Transverse colon (tissue), 4 donors: ENCODE measurements around the gene KRTAP16-1. TPM values are rescaled to one million over a fixed set of nuclear protein-coding genes. Genes with fewer than 3 reads are reported as not detected.
"Not testable (repeated sequence)": the region's sequence is repeated elsewhere in the genome, so short reads cannot be mapped to it uniquely, and the experiment has no call there.

Source experiments
- DNase-seq: peaks from one replicate; pipeline ENCODE4 v3.0.0-alpha.2; 2019
- H3K27ac ChIP-seq, 4 donors: fragments of 200-600 bp; sonication (generic); 2 replicates each; pipeline ENCODE4 v1.5.1; 2016 to 2018; ENCODE audit warnings: inconsistent platforms in 4 of 4
- H3K27me3 ChIP-seq: fragments of 200-600 bp; sonication (generic); 2 replicates; pipeline ENCODE4 v1.5.1; 2017; ENCODE audit warnings: inconsistent platforms
- H3K36me3 ChIP-seq, 4 donors: fragments of 200-600 bp; sonication (generic); 2 replicates each; pipeline ENCODE4 v1.5.1; 2017 to 2019; ENCODE audit warnings: inconsistent platforms in 4 of 4
- H3K4me1 ChIP-seq, 4 donors: fragments of 200-600 bp; sonication (generic); 2 replicates each; pipeline ENCODE4 v1.5.1; 2017 to 2020; ENCODE audit warnings: inconsistent platforms in 4 of 4
- H3K4me3 ChIP-seq, 4 donors: fragments of 200-600 bp; sonication (generic); 1 replicate in 1 of 4; 2 replicates in 3 of 4; pipeline versions ENCODE4 v1.5.1 to v1.6.1; 2017 to 2019; ENCODE audit warnings: inconsistent platforms in 4 of 4
- H3K9me3 ChIP-seq, 2 donors: fragments of 200-600 bp; sonication (generic); 2 replicates each; pipeline ENCODE4 v1.5.1; 2017 to 2019; ENCODE audit warnings: inconsistent platforms in 2 of 2
- EP300 ChIP-seq: sonication (generic); formaldehyde crosslinking; IDR thresholded peaks from one replicate; pipeline ENCODE4 v1.6.1; 2017; ENCODE audit warnings: antibody characterized with exemption, low read depth
- POLR2A ChIP-seq: fragments of 450-650 bp; IDR thresholded peaks from one replicate; pipeline ENCODE4 v1.6.1; 2016; ENCODE audit warnings: antibody characterized with exemption, mild to moderate bottlenecking, moderate library complexity
- POLR2AphosphoS5 ChIP-seq, 3 donors: sonication (generic); formaldehyde crosslinking; IDR thresholded peaks; one replicate each; pipeline ENCODE4 v1.6.1; 2016; ENCODE audit warnings: antibody characterized with exemption in 3 of 3
- WGBS, 2 donors: methylation state at CpG; one replicate each; pipeline ENCODE4 v1.1.5; 2018; ENCODE audit warnings: low coverage in 1 of 2; 5-methylcytosine and 5-hydroxymethylcytosine counted together
- in situ Hi-C, 4 donors: fragments of 200-750 bp; cut with MboI; loops; one replicate each; pipeline versions ENCODE4 v1.15.0 to v1.15.1; 2017; ENCODE audit warnings: low sequenced_read_pairs in 3 of 4, low pct_ligation_motif_present in 1 of 4, low pct_unique_long_range_greater_than_20kb in 1 of 4
- intact Hi-C: fragments of 100-400 bp; cut with DNase I; formaldehyde crosslinking; loops from one replicate; pipeline ENCODE4 v1.15.1; 2023; ENCODE audit warnings: low total_unique reads
- total RNA-seq, 4 donors: library from RNA; depleted of rRNA; stranded (reverse); fragments of >200 nt; gene quantifications; one replicate each; pipeline ENCODE4 v1.1.0, GENCODE V29; 2016
- TF ChIP-seq, protein P1 (sequence below), 5 experiments: fragments of 200-600 bp in 3 of 5; fragments of 450-650 bp in 2 of 5; sonication (generic) in 3 of 5; IDR thresholded peaks; 1 replicate in 2 of 5; 2 replicates in 3 of 5; pipeline ENCODE4 v1.5.1; 2016 to 2017; ENCODE audit warnings: antibody characterized with exemption in 5 of 5, inconsistent platforms in 3 of 5, mild to moderate bottlenecking in 2 of 5, moderate library complexity in 1 of 5

KRTAP16-1 gene
- total RNA-seq, 4 donors from 2014 or later = not detected

DNA sequence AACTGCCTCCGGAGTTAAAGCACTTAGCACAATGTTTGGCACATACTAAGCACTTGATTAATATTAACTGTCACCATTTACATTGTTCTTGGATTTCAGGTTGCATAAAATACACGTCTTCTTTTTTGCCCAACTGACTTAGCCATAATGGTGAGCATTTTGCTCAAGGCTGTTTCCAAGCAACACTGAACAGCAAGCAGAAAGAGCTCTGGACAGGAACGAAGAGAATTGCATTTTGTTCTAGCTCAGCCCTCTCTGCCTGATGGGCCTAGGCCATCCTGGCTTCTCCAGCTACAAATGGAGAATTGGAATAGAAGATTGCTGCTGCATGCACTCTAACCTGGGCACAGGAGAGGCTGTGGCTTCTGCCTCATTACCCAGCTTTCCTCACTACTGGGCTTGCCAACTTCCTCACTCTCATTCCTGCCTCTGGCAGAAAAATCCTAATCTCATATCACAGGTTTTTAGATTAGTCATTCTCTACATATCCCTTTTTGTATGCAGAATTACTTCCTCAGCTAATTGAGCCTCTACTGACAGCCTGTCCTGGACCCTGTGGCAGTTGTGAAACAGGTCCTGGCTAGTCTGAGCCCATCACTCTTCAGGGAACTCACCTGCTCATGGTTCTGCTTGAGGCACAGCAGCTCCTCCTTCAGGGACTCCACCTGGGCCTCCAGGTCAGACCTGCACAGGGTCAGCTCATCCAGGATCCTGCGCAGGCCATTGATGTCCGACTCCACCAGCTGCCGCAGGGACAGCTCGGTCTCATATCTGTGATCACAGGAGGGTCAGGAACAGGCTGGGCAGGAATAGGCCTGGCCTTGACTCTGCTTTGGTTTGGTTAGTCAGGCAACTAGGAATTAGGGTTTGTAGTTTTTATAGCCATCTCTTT is 39.0 kb upstream of the KRTAP16-1 start:
- TF ChIP-seq EP300 (no peak), POLR2AphosphoS5 (IDR thresholded peaks at IDR 0.05) (no peak), POLR2A (no peak)
- TF ChIP-seq, protein P1, sequence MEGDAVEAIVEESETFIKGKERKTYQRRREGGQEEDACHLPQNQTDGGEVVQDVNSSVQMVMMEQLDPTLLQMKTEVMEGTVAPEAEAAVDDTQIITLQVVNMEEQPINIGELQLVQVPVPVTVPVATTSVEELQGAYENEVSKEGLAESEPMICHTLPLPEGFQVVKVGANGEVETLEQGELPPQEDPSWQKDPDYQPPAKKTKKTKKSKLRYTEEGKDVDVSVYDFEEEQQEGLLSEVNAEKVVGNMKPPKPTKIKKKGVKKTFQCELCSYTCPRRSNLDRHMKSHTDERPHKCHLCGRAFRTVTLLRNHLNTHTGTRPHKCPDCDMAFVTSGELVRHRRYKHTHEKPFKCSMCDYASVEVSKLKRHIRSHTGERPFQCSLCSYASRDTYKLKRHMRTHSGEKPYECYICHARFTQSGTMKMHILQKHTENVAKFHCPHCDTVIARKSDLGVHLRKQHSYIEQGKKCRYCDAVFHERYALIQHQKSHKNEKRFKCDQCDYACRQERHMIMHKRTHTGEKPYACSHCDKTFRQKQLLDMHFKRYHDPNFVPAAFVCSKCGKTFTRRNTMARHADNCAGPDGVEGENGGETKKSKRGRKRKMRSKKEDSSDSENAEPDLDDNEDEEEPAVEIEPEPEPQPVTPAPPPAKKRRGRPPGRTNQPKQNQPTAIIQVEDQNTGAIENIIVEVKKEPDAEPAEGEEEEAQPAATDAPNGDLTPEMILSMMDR (IDR thresholded peaks at IDR 0.05) = no peak
- in situ Hi-C loops (loop anchor here in 1 of 4 donors (25.0 kb wide), 1 partner anchor 536 kb away; the partner anchor contains the start of gene KRT10), intact Hi-C loops (no loop called here)
- whole genome bisulfite sequencing, 2 donors = 84 to 88% methylated on average over 5 to 7 of the region's 7 CpGs
- Histone ChIP-seq H3K36me3 (no peaks in the 10 kb centered on the region), H3K9me3 (no peaks in the 10 kb centered on the region), H3K4me1 (no peaks in the 10 kb centered on the region), H3K27ac (no peak overlapping the region), H3K27me3 (no peaks in the 10 kb centered on the region), H3K4me3 (no peak overlapping the region)
- no peak for DNase-seq

DNA sequence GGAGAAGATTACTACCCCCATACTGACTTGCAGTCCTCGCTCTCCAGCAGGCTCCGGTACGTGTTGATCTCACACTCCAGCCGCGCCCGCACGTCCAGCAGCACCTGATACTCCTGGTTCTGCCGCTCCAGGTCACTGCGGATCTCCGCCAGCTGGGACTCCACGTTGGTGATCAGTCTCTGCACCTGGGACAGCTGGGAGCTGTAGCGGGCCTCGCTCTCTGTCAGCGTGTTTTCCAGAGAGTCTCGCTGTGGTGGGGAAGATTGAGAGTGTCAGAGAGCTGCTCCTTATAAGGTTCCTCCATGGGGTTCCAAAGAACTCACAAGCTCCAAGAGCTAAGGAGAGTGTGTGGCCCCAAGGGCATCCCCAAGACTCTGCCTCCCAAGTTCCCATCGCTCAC is 37.3 kb upstream of the KRTAP16-1 start:
- H3K4me1 ChIP-seq, intact Hi-C loops, H3K27me3 ChIP-seq, H3K4me3 ChIP-seq, DNase-seq, H3K27ac ChIP-seq, H3K36me3 ChIP-seq, H3K9me3 ChIP-seq: not testable (repeated sequence)
- in situ Hi-C loops = loop anchor here in 1 of 4 donors (25.0 kb wide), 1 partner anchor 534 kb away; the partner anchor contains the start of gene KRT10
- 94% methylated on average over 3 to 15 of the region's 16 CpGs for WGBS, 2 donors

DNA sequence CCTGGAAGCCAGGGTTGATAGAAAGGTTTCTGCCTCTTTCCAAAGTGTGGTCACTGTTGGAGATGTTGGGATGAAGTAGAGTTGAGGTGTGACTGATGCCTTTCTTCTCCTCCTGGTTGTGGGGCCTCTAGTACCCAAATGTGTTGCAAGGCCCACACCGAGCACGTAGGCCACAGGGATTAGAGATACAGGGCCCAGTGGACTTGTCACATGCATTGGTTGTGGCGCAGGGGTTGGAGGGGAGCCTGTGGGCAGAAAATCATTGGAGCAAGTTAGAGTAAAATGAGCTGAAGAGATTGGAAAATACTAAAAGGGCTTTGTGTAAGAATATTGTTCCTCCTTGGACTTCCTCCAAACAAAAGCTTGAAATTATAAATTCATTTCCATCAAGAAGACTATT is 36.9 kb upstream of the KRTAP16-1 start:
- no peak for DNase-seq
- Histone ChIP-seq H3K27ac (no peak overlapping the region), H3K4me3 (no peak overlapping the region), H3K9me3 (no peaks in the 10 kb centered on the region), H3K36me3 (no peaks in the 10 kb centered on the region), H3K27me3 (no peaks in the 10 kb centered on the region), H3K4me1 (no peaks in the 10 kb centered on the region)
- no peak for TF ChIP-seq POLR2A
- TF ChIP-seq, protein P1 (IDR thresholded peaks at IDR 0.05) = no peak
- TF ChIP-seq EP300 = no peak
- TF ChIP-seq POLR2AphosphoS5 (IDR thresholded peaks at IDR 0.05) = no peak
- intact Hi-C loops (no loop called here), in situ Hi-C loops (loop anchor here in 1 of 4 donors (25.0 kb wide), 1 partner anchor 534 kb away; the partner anchor contains the start of gene KRT10)
- 92 to 100% methylated on average over 3 of the region's 3 CpGs for WGBS, 2 donors

DNA sequence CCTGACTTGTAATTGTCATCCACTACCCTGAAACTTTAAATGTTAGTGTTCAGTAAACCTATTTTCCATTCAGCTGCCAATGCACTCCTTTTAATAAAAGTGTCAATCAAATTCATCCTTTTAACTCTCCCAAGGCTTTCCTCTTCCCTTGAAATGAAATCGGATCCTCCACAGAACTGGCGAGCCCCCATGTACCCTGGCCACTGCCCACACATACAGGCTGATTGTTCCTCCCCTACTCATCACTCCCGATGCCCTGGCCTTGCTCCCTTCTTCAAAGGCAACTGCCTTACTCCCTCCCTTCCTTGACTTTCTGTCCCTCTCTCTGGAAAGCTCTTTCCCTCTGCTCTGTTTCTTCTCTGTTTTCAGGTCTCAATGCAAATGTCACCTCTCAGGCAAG is 33.9 kb upstream of the KRTAP16-1 start:
- no peaks in the 10 kb centered on the region for H3K36me3 ChIP-seq
- DNase-seq = no peak
- no peak for TF ChIP-seq EP300
- no peak for TF ChIP-seq POLR2A
- TF ChIP-seq, protein P1 (IDR thresholded peaks at IDR 0.05) = no peak
- no peak for TF ChIP-seq POLR2AphosphoS5 (IDR thresholded peaks at IDR 0.05)
- intact Hi-C loops (no loop called here), in situ Hi-C loops (loop anchor here in 1 of 4 donors (25.0 kb wide), 1 partner anchor 531 kb away; the partner anchor contains the start of gene KRT10)
- peaks cover 0 to 5% (median 0%) of the 10 kb centered on the region in 4 donors for H3K4me1 ChIP-seq
- no peaks in the 10 kb centered on the region for H3K27me3 ChIP-seq
- 83 to 86% methylated on average over 2 to 3 of the region's 3 CpGs for whole genome bisulfite sequencing, 2 donors
- H3K4me3 ChIP-seq = no peak overlapping the region
- H3K27ac ChIP-seq = no peak overlapping the region
- H3K9me3 ChIP-seq = no peaks in the 10 kb centered on the region
